Raji (cell line): ENCODE data around the gene SELENON.

Experiments
- POLR2A ChIP-seq: IDR thresholded peaks from 2 replicates; pipeline ENCODE4 v1.6.1; 2011; ENCODE audit warnings: low read depth, low read length, control low read depth; ENCODE audit not compliant: insufficient read depth

The SELENON gene

DNA sequence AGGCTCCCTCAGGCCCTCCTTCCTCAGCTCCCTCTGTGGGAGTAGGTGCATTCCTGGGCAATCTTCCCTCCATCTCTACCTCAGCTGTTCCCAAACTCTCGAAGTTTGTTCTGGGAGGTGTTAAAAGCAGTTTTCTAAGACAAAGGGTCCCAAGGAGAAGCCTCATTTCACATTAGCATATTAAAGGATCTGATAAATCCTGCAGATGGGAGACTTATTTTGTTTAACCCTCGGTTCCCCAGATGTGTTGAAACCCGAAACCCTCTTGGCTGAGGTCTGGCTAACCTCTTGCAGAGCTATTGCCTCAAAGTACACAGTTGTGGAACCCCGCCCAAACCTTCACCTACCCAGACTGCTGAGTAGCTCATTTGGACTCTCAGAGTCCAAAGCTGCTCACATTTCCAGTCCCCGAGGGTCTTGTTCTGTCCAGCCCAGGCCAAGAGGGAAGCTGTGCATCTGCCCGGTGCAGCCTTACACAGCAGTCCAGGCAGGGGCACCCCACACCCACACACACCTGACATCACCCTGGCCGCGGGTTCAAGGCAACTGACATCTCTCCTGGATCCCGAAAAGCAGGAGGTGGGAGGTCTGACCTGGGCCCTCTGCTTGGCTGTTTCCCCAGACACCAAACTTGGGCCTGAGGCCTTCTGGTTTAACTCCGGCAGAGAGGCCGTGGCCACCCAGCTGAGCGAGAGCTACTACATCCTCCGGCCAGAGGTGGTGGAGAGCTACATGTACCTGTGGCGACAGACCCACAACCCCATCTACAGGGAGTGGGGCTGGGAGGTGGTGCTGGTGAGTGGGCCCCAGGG is 19.5 kb upstream of the SELENON start:
- TF ChIP-seq POLR2A, result no peak

DNA sequence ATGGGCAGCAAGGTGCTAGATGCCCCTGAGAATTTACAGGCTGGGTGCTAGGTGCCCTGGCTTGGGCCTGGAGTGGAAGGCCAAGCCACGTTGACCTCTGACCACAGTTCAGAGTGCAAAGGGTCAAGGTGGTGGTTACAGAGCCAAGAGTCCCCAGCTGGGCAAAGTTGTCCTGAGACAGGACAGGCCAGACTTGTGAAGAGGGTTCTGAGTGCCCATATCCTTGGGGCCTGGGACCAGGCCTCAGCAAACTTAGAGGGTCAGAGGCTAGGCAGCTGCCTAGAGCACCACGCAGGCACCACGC is 18.9 kb upstream of the SELENON start:
- TF ChIP-seq POLR2A, result no peak

DNA sequence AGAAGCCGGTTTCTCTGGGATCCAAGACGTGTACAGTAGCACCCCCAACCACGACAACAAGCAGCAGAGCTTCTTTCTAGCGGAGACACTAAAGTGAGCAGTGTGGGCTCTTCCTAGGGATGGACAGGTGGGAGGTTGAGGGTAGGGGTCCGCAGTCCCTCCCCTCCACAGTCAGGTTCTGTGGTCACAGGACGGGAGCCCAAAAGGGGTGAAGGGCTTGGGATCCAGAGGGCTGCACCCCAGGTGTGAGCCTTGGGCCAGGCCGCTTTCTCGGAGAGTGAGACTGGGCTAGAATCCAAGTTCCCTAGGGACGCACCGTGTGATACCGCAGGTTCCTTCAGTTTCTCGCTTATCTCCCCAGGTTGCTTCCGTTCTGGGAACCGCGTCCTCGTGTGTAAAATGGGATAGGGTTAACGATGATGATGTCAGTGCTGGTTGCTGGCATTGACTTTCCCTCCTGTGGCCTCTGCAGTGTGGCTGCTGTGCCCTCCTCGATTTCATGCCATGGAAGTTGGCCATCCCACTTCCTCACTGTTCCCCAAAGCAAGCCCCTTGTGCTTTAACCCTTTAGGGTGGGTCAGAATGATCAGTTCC is 17.3 kb upstream of the SELENON start:
- no peak for TF ChIP-seq POLR2A

DNA sequence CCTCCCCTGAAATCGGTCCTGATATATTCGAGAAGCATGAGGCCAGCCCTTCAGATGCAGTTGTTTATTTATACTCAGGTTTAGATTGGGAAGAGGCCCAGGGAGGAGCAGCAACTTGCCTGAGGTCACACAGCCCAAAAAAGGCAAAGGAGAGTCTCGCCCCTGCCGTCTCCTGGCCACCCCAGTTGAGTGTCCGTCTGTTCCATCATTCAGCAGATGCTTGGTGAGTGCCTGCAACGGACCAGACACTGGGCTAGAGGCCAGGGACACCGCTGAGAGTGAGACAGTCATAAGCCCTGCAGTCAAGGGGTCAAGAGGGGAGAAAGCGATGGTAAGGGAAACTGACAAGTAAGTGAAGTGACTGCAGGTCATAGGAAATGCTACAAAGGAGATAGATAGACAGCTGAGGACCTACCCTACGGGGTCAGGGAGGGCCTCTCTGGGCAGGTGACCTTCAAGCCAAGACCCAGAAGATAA is 15.4 kb upstream of the SELENON start:
- TF ChIP-seq POLR2A, result no peak

GRCh38 chr1:25785333-25786067 is 14.5 kb upstream of the SELENON start:
- TF ChIP-seq POLR2A, result no peak

- TF ChIP-seq POLR2A, result no peak
Measured at GRCh38 chr1:25786887-25787759, 12.9 kb upstream of the SELENON start.

DNA sequence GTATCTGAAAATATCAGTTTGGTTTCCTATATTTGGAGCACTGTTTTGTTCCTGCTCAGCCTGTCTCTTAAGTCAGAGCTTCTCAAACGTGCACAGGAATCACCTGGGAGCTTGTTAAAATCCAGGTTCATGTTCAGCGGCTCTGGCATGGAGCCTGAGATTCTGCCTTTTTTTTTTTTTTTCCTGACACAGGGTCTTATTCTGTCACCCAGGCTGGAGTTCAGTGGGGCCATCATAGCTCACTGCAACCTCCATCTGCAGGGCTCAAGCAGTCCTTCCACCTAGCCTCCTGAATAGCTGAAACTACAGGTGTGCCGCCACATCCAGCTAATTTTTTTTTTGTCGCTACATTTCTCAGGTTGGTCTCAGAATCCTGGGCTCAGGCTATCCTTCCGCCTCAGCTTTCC is 12.2 kb upstream of the SELENON start:
- no peak for TF ChIP-seq POLR2A

- no peak for TF ChIP-seq POLR2A
Measured at GRCh38 chr1:25790472-25790871, 9.5 kb upstream of the SELENON start.

- TF ChIP-seq POLR2A, result no peak
Measured at GRCh38 chr1:25792115-25792514, 7.9 kb upstream of the SELENON start.

GRCh38 chr1:25793585-25794170 is 6.3 kb upstream of the SELENON start:
- no peak for TF ChIP-seq POLR2A

DNA sequence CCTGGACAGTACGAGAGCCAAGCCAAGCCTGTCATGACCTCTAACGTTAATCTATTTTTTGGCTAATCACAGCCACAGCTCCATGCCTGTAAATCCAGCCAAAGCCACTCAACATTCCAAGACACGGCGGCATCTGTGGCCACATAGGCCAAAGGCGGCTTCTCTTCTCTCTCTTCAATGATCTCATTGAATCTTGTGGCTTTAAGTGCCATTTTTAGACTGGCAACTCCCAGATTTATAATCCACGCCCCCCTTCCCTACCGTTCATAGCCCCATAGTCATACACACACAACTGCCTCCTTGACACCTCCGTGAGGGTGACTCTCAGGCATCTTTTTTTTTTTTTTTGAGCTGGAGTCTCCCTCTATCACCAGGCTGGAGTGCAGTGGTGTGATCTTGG is 5.7 kb upstream of the SELENON start:
- no peak for TF ChIP-seq POLR2A

GRCh38 chr1:25795211-25795610 is 4.8 kb upstream of the SELENON start:
- no peak for TF ChIP-seq POLR2A

DNA sequence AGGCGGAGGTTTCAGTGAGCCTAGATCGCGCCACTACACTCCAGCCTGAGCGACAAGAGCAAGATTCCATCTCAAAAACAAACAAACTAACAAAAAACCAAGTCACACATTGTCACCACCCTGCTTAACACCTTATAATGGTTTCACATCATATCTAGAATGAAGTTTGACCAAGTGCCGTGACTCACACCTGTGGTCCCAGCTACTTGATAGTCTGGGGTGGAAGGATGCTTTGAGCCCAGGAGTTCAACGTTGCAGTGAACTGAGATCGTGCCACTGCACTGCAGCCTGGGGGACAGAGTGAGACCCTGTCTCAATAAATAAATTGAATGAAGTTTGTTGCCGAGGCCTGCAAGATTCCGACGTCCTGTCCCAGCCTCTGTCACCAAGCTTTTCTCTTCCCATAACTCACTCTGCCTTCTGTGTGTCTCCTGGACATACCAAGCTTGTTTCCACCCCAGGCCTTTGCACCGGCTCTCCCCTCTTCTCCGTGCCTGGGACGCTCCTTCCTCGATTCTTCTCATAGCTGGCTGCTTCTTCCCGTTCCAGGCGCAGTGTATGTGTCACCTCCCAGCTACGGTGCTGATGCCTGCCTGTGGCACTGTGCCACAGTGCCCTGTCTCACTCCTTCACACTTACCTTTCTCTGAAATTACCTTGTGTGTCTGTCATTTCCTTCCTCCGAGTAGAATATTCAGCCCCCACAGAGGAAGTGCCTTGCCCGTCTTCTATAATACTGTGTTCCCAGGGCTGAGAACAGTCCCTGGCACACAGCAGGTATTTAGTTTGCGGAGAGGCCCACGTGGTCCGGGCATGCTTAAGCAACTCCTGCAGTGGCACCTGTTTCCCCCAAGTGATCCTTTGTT is 3.8 kb upstream of the SELENON start:
- no peak for TF ChIP-seq POLR2A

- TF ChIP-seq POLR2A, result no peak
Measured at GRCh38 chr1:25796811-25797458, 3.1 kb upstream of the SELENON start.

DNA sequence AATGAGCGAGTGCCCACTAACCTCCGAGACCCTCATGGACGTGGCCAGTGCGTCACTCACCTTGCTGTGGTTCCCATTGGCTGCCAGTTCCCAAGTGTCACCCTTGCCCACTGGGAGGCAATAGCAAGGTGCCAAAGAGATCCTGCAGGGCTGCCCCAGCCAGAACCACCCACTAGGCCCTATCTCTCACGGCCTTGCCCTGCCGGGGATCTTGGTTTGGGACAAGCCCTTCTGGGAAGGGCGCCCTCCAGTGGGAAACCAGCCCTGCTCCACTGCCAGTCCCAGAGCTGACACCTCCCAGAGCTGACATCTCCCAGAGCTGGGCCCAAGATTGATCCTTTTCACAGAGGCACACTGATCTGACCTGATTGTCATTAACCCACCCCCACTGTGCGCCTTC is 2.1 kb upstream of the SELENON start:
- no peak for TF ChIP-seq POLR2A
